RWPE2 (cell line): Measurements from ENCODE around the gene ADAMTSL1.

Experiments
- ATAC-seq: fragments of 200-7000 bp; cut with Tn5 transposase; 3 replicates; pipeline ENCODE4 v1.9.1; 2021; ENCODE audit warnings: low read depth
- DNase-seq: peaks from one replicate; pipeline ENCODE4 v3.0.0-alpha.2; 2020; ENCODE audit warnings: low spot score
- H3K27ac ChIP-seq: fragments of 450-650 bp; 2 replicates; pipeline ENCODE4 v1.5.1; 2017; ENCODE audit warnings: mild to moderate bottlenecking; ENCODE audit not compliant: poor library complexity, severe bottlenecking
- H3K27me3 ChIP-seq: fragments of 250-450 bp; sonication (Bioruptor Pico); 2 replicates; pipeline ENCODE4 v1.5.1; 2021; ENCODE audit warnings: mild to moderate bottlenecking, moderate library complexity; ENCODE audit not compliant: insufficient read depth, poor library complexity, severe bottlenecking
- H3K36me3 ChIP-seq: fragments of 250-450 bp; sonication (Bioruptor Pico); 2 replicates; pipeline ENCODE4 v1.5.1; 2020; ENCODE audit warnings: low read depth, mild to moderate bottlenecking, moderate library complexity
- H3K4me1 ChIP-seq: fragments of 250-450 bp; sonication (Bioruptor Pico); 2 replicates; pipeline ENCODE4 v1.5.1; 2021; ENCODE audit warnings: mild to moderate bottlenecking, moderate library complexity; ENCODE audit not compliant: insufficient read depth, poor library complexity, severe bottlenecking
- H3K4me3 ChIP-seq: fragments of 250-450 bp; sonication (Bioruptor Pico); 2 replicates; pipeline ENCODE4 v1.5.1; 2021; ENCODE audit warnings: mild to moderate bottlenecking, moderate library complexity; ENCODE audit not compliant: severe bottlenecking
- H3K9me3 ChIP-seq: fragments of 250-450 bp; sonication (Bioruptor Pico); 2 replicates; pipeline ENCODE4 v1.5.1; 2021; ENCODE audit warnings: mild to moderate bottlenecking, moderate library complexity; ENCODE audit not compliant: severe bottlenecking
- CTCF ChIP-seq: fragments of 450-650 bp; IDR thresholded peaks from one replicate; pipeline ENCODE4 v1.5.1; 2017; ENCODE audit warnings: mild to moderate bottlenecking, moderate library complexity; ENCODE audit not compliant: poor library complexity, severe bottlenecking

Gene ADAMTSL1

GRCh38 chr9:18743971-18744370 lies 270.0 kb downstream of the ADAMTSL1 start:
- no peaks in the 10 kb centered on the region for H3K36me3 ChIP-seq
- H3K27ac ChIP-seq, result no peak overlapping the region
- ATAC-seq (no peak), DNase-seq (no peak)
- no peaks in the 10 kb centered on the region for H3K27me3 ChIP-seq
- no peaks in the 10 kb centered on the region for H3K9me3 ChIP-seq
- no peak for TF ChIP-seq CTCF
- no peak overlapping the region for H3K4me3 ChIP-seq
- no peaks in the 10 kb centered on the region for H3K4me1 ChIP-seq

- H3K4me1 ChIP-seq, result no peaks in the 10 kb centered on the region
- no peaks in the 10 kb centered on the region for H3K27me3 ChIP-seq
- no peak for TF ChIP-seq CTCF
- H3K36me3 ChIP-seq, result no peaks in the 10 kb centered on the region
- no peak overlapping the region for H3K27ac ChIP-seq
- DNase-seq (no peak), ATAC-seq (no peak)
- no peak overlapping the region for H3K4me3 ChIP-seq
- no peaks in the 10 kb centered on the region for H3K9me3 ChIP-seq
These were observed 271.8 kb downstream of the ADAMTSL1 start for GRCh38 chr9:18745710-18746109.

- no peak for ATAC-seq
- TF ChIP-seq CTCF, result no peak
- DNase-seq, result no peak
- H3K4me3 ChIP-seq, result no peak overlapping the region
- no peaks in the 10 kb centered on the region for H3K4me1 ChIP-seq
- no peaks in the 10 kb centered on the region for H3K36me3 ChIP-seq
- no peaks in the 10 kb centered on the region for H3K9me3 ChIP-seq
- no peaks in the 10 kb centered on the region for H3K27me3 ChIP-seq
- no peak overlapping the region for H3K27ac ChIP-seq
These were observed 272.7 kb downstream of the ADAMTSL1 start for GRCh38 chr9:18746631-18747030.

- no peaks in the 10 kb centered on the region for H3K36me3 ChIP-seq
- ATAC-seq, result no peak
- H3K27ac ChIP-seq, result no peak overlapping the region
- H3K9me3 ChIP-seq, result no peaks in the 10 kb centered on the region
- TF ChIP-seq CTCF, result no peak
- DNase-seq, result no peak
- no peaks in the 10 kb centered on the region for H3K4me1 ChIP-seq
- H3K27me3 ChIP-seq, result no peaks in the 10 kb centered on the region
- H3K4me3 ChIP-seq, result no peak overlapping the region
These were observed 273.6 kb downstream of the ADAMTSL1 start for GRCh38 chr9:18747595-18747994.

- DNase-seq (no peak), ATAC-seq (no peak)
- H3K27me3 ChIP-seq, result no peaks in the 10 kb centered on the region
- no peaks in the 10 kb centered on the region for H3K36me3 ChIP-seq
- no peaks in the 10 kb centered on the region for H3K9me3 ChIP-seq
- no peak for TF ChIP-seq CTCF
- no peaks in the 10 kb centered on the region for H3K4me1 ChIP-seq
- H3K4me3 ChIP-seq, result no peak overlapping the region
- H3K27ac ChIP-seq, result no peak overlapping the region
These were observed 274.3 kb downstream of the ADAMTSL1 start for GRCh38 chr9:18748251-18748701.
